Peyer's patch (tissue), 4 donors: ENCODE results near the gene SFI1.

Experiments
- POLR2A ChIP-seq, 2 donors: fragments of 450-650 bp; IDR thresholded peaks; one replicate each; pipeline ENCODE4 v1.5.1; 2017; ENCODE audit warnings: antibody characterized with exemption in 2 of 2, mild to moderate bottlenecking in 2 of 2, moderate library complexity in 2 of 2
- TF ChIP-seq, protein P1 (sequence below), 6 experiments: fragments of 450-650 bp in 4 of 6; fragments of 200-600 bp in 2 of 6; sonication (generic) in 1 of 6; IDR thresholded peaks; one replicate each; pipeline ENCODE4 v1.5.1; 2017 to 2019; ENCODE audit warnings: antibody characterized with exemption in 6 of 6, mild to moderate bottlenecking in 3 of 6, moderate library complexity in 1 of 6

DNA sequence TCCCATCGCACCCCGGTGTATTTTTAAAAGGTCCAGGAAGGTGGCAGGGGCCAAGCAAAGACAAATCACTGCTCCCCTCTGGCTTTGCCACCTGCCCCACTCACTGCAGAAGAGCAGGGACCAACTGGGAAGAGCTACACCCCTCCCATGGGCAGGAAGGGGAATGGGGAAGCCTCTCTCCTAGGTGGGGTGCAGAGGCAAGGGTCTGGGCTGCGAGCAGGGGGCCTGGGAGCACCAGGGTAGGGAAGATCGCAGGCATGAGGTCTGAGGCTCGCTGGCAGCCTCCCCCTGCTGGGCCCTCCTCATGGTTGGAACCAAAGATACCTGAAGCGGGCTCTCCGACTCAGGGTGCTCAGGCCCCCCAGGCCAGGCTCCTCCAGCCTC, 128.9 kb downstream of the SFI1 start:
- no peak for TF ChIP-seq POLR2A (IDR thresholded peaks at IDR 0.05)
- TF ChIP-seq, protein P1, sequence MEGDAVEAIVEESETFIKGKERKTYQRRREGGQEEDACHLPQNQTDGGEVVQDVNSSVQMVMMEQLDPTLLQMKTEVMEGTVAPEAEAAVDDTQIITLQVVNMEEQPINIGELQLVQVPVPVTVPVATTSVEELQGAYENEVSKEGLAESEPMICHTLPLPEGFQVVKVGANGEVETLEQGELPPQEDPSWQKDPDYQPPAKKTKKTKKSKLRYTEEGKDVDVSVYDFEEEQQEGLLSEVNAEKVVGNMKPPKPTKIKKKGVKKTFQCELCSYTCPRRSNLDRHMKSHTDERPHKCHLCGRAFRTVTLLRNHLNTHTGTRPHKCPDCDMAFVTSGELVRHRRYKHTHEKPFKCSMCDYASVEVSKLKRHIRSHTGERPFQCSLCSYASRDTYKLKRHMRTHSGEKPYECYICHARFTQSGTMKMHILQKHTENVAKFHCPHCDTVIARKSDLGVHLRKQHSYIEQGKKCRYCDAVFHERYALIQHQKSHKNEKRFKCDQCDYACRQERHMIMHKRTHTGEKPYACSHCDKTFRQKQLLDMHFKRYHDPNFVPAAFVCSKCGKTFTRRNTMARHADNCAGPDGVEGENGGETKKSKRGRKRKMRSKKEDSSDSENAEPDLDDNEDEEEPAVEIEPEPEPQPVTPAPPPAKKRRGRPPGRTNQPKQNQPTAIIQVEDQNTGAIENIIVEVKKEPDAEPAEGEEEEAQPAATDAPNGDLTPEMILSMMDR (IDR thresholded peaks at IDR 0.05), result no peak
